GM12873 (cell line): ENCODE measurements around the gene GALNT6.

Experiments used
- TF ChIP-seq, protein P1 (sequence below): IDR thresholded peaks from 2 replicates; pipeline ENCODE4 v1.5.1; 2012; ENCODE audit warnings: low read depth, mild to moderate bottlenecking, moderate library complexity, low read length, control low read depth; ENCODE audit not compliant: insufficient read depth; ENCODE audit errors: missing control alignments

GALNT6 gene

DNA sequence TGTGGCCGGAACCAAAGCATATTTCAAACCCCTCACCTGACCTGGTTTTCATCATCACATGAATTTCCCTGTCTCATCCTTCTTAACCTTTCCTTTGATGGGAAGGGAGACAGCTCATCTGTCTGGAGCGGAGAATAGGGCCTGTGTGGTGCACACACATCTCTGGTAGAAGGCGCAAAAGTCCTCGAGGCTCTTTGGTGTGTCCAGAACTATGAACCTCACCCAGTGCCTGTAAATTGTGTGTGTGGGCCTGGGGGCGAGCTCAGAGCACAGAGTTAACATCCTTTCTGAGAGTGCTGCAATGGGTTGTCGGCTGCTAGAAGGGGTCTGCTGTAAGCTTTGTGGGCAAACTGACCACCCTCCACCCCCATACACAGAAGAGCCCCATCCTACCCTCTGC is 749 bp downstream of the GALNT6 start:
- TF ChIP-seq, protein P1, sequence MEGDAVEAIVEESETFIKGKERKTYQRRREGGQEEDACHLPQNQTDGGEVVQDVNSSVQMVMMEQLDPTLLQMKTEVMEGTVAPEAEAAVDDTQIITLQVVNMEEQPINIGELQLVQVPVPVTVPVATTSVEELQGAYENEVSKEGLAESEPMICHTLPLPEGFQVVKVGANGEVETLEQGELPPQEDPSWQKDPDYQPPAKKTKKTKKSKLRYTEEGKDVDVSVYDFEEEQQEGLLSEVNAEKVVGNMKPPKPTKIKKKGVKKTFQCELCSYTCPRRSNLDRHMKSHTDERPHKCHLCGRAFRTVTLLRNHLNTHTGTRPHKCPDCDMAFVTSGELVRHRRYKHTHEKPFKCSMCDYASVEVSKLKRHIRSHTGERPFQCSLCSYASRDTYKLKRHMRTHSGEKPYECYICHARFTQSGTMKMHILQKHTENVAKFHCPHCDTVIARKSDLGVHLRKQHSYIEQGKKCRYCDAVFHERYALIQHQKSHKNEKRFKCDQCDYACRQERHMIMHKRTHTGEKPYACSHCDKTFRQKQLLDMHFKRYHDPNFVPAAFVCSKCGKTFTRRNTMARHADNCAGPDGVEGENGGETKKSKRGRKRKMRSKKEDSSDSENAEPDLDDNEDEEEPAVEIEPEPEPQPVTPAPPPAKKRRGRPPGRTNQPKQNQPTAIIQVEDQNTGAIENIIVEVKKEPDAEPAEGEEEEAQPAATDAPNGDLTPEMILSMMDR: no peak

DNA sequence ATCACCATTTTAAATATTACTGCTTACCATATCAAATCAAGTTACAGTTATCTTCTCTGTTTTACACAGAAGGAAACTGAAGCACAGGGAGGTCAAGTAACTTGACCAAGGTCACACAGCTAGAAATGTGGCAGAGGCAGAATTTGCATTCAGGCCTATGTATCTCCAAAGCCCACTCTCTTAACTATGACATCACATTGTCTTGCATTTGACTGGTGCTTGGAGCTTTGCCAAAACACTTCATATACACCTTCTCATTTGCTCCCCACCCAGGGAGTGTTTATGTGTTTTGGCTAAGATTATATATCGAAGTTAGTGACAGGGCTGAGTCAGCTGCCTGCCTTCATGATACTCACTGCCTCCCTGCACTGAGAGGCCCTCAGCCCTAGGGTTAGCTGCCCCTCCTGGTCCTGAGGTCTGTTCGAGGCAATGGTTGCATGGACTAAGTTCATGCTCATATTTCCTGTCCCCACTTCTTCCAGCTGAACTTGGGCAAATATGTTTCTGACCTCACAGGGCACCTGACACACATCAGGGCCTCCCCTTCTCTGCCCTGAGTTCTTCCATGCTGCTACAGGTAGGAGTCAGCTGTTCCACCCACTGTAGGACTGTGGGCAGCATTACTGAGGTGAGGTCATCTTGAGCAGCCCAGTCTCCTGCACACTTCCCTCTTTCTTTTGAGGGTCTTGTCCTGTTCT is 1.8 kb downstream of the GALNT6 start:
- TF ChIP-seq, protein P1: no peak

DNA sequence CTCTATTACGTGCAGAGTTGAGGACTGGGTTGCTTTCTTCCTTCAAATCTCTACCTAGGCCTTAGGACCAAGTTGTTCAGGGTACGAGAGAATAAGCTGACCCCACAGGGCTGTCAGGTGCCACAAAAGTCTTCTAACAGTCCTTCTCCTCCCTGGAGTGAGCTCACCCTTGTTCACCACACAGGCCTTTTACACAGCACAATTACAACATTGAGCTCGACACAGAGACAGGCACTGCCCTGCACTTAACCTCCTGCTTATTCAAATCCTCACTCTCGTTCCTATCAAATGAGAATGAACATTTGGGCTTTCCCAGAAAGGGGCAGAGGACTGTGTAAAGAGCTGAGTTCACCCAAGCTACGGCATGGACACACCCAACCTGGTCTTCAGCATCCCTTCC is 2.4 kb downstream of the GALNT6 start:
- TF ChIP-seq, protein P1: no peak

DNA sequence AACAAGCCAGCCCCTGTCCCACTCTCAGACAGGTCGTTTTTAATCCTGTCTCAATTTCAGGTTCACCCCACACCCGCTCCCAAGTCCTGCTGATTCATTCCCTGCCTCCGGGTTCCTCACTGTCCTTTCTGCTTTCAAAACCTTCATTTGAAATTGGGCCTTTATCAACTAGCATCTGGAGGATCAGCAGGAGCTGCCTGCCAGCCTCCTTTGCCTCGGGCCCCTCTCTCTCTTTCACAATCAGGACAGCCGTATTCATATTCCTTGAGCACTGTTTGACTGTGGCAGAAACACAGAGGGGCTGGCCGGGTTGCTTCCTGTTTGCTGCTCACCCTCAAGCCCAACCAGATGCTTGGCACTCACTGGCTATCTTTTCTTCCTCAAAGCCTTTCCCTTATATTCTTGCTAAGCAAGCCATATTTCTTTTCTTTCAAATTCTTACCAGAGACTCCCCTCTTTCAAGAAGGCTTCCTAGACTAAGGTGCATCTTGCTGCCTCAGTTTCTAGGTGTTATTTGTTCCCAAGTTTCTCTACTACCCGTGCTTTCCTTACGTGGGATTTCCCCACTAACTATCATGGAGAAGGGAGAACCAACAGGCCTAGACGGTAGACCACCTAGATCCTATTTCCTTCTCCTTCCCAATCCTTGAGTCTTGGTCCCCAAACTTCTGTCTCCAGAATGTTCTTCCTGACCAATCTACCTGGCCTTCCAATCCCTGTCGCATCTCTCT is 3.0 kb downstream of the GALNT6 start:
- TF ChIP-seq, protein P1: no peak

DNA sequence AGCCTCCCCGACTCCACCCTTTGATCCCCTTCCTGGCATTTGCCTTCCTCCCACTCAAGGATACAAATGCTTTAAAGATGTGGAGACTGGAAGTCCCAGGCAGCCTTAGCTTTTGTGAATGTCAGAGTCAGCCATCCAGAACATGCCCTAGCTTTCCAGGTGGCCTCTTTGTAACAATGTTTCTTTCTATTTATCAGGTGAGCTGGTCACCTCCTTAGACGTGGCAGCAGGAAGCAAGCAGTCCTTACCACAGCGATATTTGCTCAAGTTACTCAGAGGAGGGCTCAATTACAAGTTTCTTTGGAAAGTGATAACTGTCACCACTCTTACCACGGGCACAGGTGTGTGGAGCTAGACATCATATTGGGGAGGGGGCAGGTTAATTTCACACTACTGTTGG is 4.9 kb downstream of the GALNT6 start:
- TF ChIP-seq, protein P1: no peak

DNA sequence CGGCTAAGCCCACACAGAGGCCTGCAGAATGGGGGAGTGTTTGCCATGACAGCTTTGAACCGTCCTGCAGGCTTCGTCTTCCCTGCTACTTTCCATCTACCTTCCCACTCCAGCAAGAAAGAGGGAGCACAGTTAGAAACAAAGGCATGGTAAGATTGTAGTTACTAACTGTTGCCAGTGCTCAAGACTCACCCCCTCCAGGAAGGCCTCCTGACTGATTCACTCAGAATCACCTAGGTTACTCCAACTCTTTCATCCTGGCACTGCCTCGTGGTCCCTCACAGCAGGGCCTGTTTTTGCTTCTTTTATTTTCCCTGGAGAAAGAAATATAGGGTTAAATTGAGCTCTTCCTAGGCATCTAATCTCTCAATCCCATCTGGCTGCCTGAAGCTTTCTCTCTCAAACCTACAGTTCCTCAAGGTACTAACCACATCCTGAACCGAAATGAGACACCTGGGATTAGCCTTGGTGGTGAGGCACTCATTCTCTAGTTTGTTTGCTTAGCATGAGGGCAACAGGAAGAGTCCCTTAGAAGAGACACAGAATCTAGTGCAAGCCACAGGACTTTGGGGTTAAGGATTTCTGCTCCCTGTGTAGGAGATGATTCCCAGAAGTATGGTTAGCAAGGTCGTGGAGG is 7.8 kb downstream of the GALNT6 start:
- TF ChIP-seq, protein P1: no peak

DNA sequence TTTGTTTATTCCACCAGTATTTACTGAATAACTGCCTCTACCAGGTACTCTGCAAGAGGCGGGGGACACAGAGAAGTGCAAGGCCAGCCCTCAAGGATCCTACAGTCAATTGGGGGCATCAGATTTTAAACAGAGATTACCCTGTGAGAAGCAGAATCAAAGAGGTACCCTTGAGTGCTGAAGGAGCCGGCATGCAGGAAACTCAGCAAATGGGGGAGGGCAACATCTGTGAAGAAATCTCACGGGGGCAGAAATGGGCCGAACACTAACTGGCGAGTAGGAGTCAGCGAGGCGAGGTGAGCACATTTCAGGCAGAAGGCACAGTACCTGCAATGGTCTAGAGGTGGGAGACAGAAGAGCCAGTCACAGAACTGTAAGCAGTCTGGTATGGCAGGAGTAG is 9.0 kb downstream of the GALNT6 start:
- TF ChIP-seq, protein P1: no peak
